Measurements from ENCODE around the gene C4orf50.

GRCh38 chr4:5922556-5922955 is 95.7 kb downstream of the C4orf50 start:
- no peak for TF ChIP-seq CTCF (conservative IDR thresholded peaks at IDR 0.05; ENCODE audit: low read length)
- TF ChIP-seq EZH2phosphoT487 (IDR thresholded peaks at IDR 0.05; ENCODE audit: borderline replicate concordance): no peak

Data from Loucy (cell line).